ENCODE measurements around the gene NUP43. TPM values are rescaled to one million over a fixed set of nuclear protein-coding genes. Genes with fewer than 3 reads are reported as not detected.

NUP43 gene
- total and polyA plus RNA-seq, 2 of the 13 experiments (the other 11 are each of a cell fraction or from before 2014, with no cell fraction given): 38.9 to 85.1 TPM

GRCh38 chr6:149723771-149724417, 22.4 kb downstream of the NUP43 start (continued):
- TF ChIP-seq HOMEZ (CRISPR knock-in tag; IDR thresholded peaks at IDR 0.05; ENCODE audit: low read depth) (no peak; the same call in 1 of the 2 replicates), ZNF543 (CRISPR knock-in tag; IDR thresholded peaks at IDR 0.05) (0 out of 2 replicates have a peak, but pooled peaks have one; percentile 20), ARID3A (IDR thresholded peaks at IDR 0.05; ENCODE audit: low read depth, low read length) (peak; percentile 62), PATZ1 (CRISPR knock-in tag; IDR thresholded peaks at IDR 0.05) (0 out of 2 replicates have a peak, but pooled peaks have one; percentile 22), ARID4A (CRISPR knock-in tag; IDR thresholded peaks at IDR 0.05; ENCODE audit: borderline replicate concordance) (peak; percentile 37; the same call in 1 of the 2 replicates), ZFX (CRISPR knock-in tag; IDR thresholded peaks at IDR 0.05; ENCODE audit: low read depth) (peak; percentile 42; the same call in 1 of the 2 replicates), TARDBP (CRISPR knock-in tag; IDR thresholded peaks at IDR 0.05) (peak; percentile 22; the same call in 1 of the 2 replicates), ZNF580 (CRISPR knock-in tag; IDR thresholded peaks at IDR 0.05; ENCODE audit: borderline replicate concordance, low read depth) (0 out of 2 replicates have a peak, but pooled peaks have one; percentile 29), ZNF205 (CRISPR knock-in tag; IDR thresholded peaks at IDR 0.05) (peak; percentile 66; the same call in 1 of the 2 replicates), HNF1B (CRISPR knock-in tag; IDR thresholded peaks at IDR 0.05) (0 out of 2 replicates have a peak, but pooled peaks have one; percentile 41), ATF3 (CRISPR knock-in tag; IDR thresholded peaks at IDR 0.05) (0 out of 2 replicates have a peak, but pooled peaks have one; percentile 15), TGIF2 (CRISPR knock-in tag; IDR thresholded peaks at IDR 0.05) (0 out of 2 replicates have a peak, but pooled peaks have one; percentile 41), ZNF362 (CRISPR knock-in tag; IDR thresholded peaks at IDR 0.05; ENCODE audit: borderline replicate concordance) (peak; percentile 43; the same call in 1 of the 2 replicates)

All from HepG2 (cell line).